K562 (cell line): ENCODE data around the gene C4orf51. TPM values are rescaled to one million over a fixed set of nuclear protein-coding genes. Genes with fewer than 3 reads are reported as not detected.

ENCODE experiments used
- ATAC-seq: fragments of 200-7000 bp; cut with Tn5 transposase; 3 replicates; pipeline ENCODE4 v1.9.1; 2020; ENCODE audit warnings: moderate library complexity
- BruUV-seq: library from RNA; stranded (reverse); fragments of 400-500 nt; replicated peaks from 2 replicates; lab custom pipeline; 2021; lab: Mats Ljungman, UMichigan
- CTCF ChIA-PET: fragments of 300-600 bp; formaldehyde crosslinking; extraction: SDS; loops from one replicate; lab custom pipeline; 2021; ENCODE audit warnings: low intra/inter-chr PET ratio; lab: Yijun Ruan, JAX
- POLR2A ChIA-PET: fragments of 300-600, 350-650 bp; sonication (Branson Sonifier 250); formaldehyde crosslinking; extraction: SDS; loops from one replicate; lab custom pipeline; 2021; ENCODE audit warnings: antibody characterized with exemption, inconsistent platforms; lab: Yijun Ruan, JAX
- DNase-seq, 4 experiments: peaks; one replicate each; pipeline versions ENCODE4 v3.0.0 to v3.0.0-alpha.2; 2011 to 2018; ENCODE audit warnings: low spot score in 3 of 4, mixed read lengths in 3 of 4; ENCODE audit errors: extremely low read depth in 1 of 4
- FAIRE-seq: peaks from 2 replicates; lab custom pipeline; 2011; peaks lifted over from hg19 to GRCh38; lab: Jason Lieb, UNC
- H2AFZ ChIP-seq: 2 replicates; pipeline ENCODE4 v1.6.0; 2011; ENCODE audit warnings: low read depth, low read length, control low read depth, inconsistent platforms
- H3K27ac ChIP-seq: fragments of 200-600 bp; 3 replicates; pipeline ENCODE4 v1.8.0; 2011; ENCODE audit warnings: low read depth, mild to moderate bottlenecking, control low read depth, inconsistent platforms, low read length, moderate library complexity, mixed read lengths; ENCODE audit errors: extremely low read depth
- H3K27me3 ChIP-seq, 2 experiments: fragments of 300-600 bp in 1 of 2; 2 replicates in 1 of 2; 3 replicates in 1 of 2; pipeline versions ENCODE4 v1.6.0 to v1.8.0; 2011; ENCODE audit warnings: inconsistent platforms in 2 of 2, low read length in 2 of 2, mild to moderate bottlenecking in 1 of 2, mixed read lengths in 1 of 2, moderate library complexity in 1 of 2; ENCODE audit not compliant: control insufficient read depth in 2 of 2, insufficient read depth in 2 of 2
- H3K36me3 ChIP-seq: fragments of 300-600 bp; 3 replicates; pipeline ENCODE4 v1.8.0; 2011; ENCODE audit warnings: mild to moderate bottlenecking, low read length, inconsistent platforms; ENCODE audit not compliant: control insufficient read depth, insufficient read depth
- H3K4me1 ChIP-seq, 2 experiments: fragments of 200-600 bp in 1 of 2; replicated peaks in 1 of 2; 2 replicates in 1 of 2; 3 replicates in 1 of 2; pipeline versions ENCODE4 v1.5.1 to v1.8.0; 2011; ENCODE audit warnings: inconsistent platforms in 2 of 2, low read length in 2 of 2, mild to moderate bottlenecking in 1 of 2, mixed read lengths in 1 of 2, moderate library complexity in 1 of 2; ENCODE audit not compliant: control insufficient read depth in 2 of 2, insufficient read depth in 2 of 2
- H3K4me2 ChIP-seq: 2 replicates; pipeline ENCODE4 v1.6.1; 2011; ENCODE audit warnings: low read length, control low read depth, inconsistent platforms, mixed read lengths; ENCODE audit not compliant: insufficient read depth
- H3K4me3 ChIP-seq: fragments of 200-600 bp; sonication (generic), shearing (Covaris generic); 2 replicates; pipeline ENCODE4 v1.5.1; 2016; ENCODE audit warnings: control low read depth, inconsistent platforms
- H3K79me2 ChIP-seq: fragments of 200-600 bp; 3 replicates; pipeline ENCODE4 v1.8.0; 2011; ENCODE audit warnings: low read length, inconsistent platforms; ENCODE audit not compliant: control insufficient read depth, insufficient read depth
- H3K9ac ChIP-seq, 2 experiments: 2 replicates each; pipeline versions ENCODE4 v1.6.0 to v1.6.1; 2011; ENCODE audit warnings: low read depth in 2 of 2, low read length in 2 of 2, control low read depth in 1 of 2, inconsistent platforms in 1 of 2, mild to moderate bottlenecking in 1 of 2, mixed read lengths in 1 of 2; ENCODE audit not compliant: insufficient read depth in 1 of 2
- H3K9me1 ChIP-seq: one replicate; pipeline ENCODE4 v1.6.0; 2011; ENCODE audit warnings: inconsistent platforms, mild to moderate bottlenecking, low read length, moderate library complexity; ENCODE audit not compliant: control insufficient read depth, insufficient read depth
- H3K9me3 ChIP-seq: replicated peaks from 2 replicates; pipeline ENCODE4 v1.5.1; 2011; ENCODE audit warnings: low read depth, low read length, inconsistent platforms; ENCODE audit not compliant: control insufficient read depth, insufficient read depth
- H4K20me1 ChIP-seq: replicated peaks from 2 replicates; pipeline ENCODE4 v1.6.1; 2011; ENCODE audit warnings: low read length, inconsistent platforms, mixed read lengths; ENCODE audit not compliant: control insufficient read depth, insufficient read depth
- ARID3B ChIP-seq: fragments of 250-450 bp; sonication (Bioruptor Pico); IDR thresholded peaks from 2 replicates; pipeline ENCODE4 v1.4.0; 2020; ENCODE audit warnings: borderline replicate concordance
- BCL6 ChIP-seq: fragments of 250-450 bp; sonication (Bioruptor Pico); IDR thresholded peaks from 2 replicates; pipeline ENCODE4 v1.4.0; 2020
- CREM ChIP-seq: IDR thresholded peaks from 2 replicates; pipeline ENCODE4 v1.6.1; 2014; ENCODE audit warnings: antibody characterized with exemption, low read depth
- ETS1 ChIP-seq: conservative IDR thresholded peaks from 2 replicates; pipeline ENCODE4 v1.6.1; 2011; ENCODE audit warnings: low read depth, mild to moderate bottlenecking, low read length; ENCODE audit not compliant: control insufficient read depth
- GTF2F1 ChIP-seq: IDR thresholded peaks from 2 replicates; pipeline ENCODE4 v1.6.1; 2011; ENCODE audit warnings: low read depth, low read length, improper control_type of control experiment
- HOMEZ ChIP-seq: fragments of 250-450 bp; sonication (Bioruptor Pico); IDR thresholded peaks from 2 replicates; pipeline ENCODE4 v1.4.0; 2020; ENCODE audit warnings: mild to moderate bottlenecking, moderate library complexity
- NFRKB ChIP-seq: fragments of 450-650 bp; IDR thresholded peaks from 2 replicates; pipeline ENCODE4 v1.6.1; 2016; ENCODE audit warnings: low read depth
- PRMT5 ChIP-seq: sonication (generic); formaldehyde crosslinking; IDR thresholded peaks from 2 replicates; pipeline ENCODE4 v1.5.0; 2020; ENCODE audit warnings: missing genetic modification reagents
- RNF219 ChIP-seq: fragments of 250-450 bp; sonication (Bioruptor Pico); IDR thresholded peaks from 2 replicates; pipeline ENCODE4 v1.5.0; 2022; ENCODE audit warnings: mild to moderate bottlenecking
- STAT5A ChIP-seq: IDR thresholded peaks from 2 replicates; pipeline ENCODE4 v1.6.1; 2012; ENCODE audit warnings: low read length, inconsistent platforms, borderline replicate concordance
- TBP ChIP-seq: optimal IDR thresholded peaks from 2 replicates; pipeline ENCODE3; 2011; ENCODE audit warnings: low read depth, low read length, improper control_type of control experiment
- ZBED1 ChIP-seq: IDR thresholded peaks from 2 replicates; pipeline ENCODE4 v1.6.1; 2014
- ZNF740 ChIP-seq, 3 experiments: fragments of 200-800 bp in 1 of 3; sonication (Bioruptor generic) in 1 of 3; sonication (generic) in 1 of 3; formaldehyde crosslinking in 1 of 3; IDR thresholded peaks; 2 replicates each; pipeline versions ENCODE4 v1.6.1 to v1.8.0; 2016 to 2022; ENCODE audit warnings: mild to moderate bottlenecking in 2 of 3, missing compliant biosample characterization in 2 of 3, missing genetic modification characterization in 2 of 3, missing genetic modification reagents in 1 of 3
- WGBS: fragments of 100-300 bp; shearing (Covaris generic); methylation state at CpG from one replicate; pipeline ENCODE4 v1.1.6; 2016; ENCODE audit warnings: low coverage, mixed read lengths; ENCODE audit not compliant: insufficient coverage; ENCODE audit errors: missing lambda C conversion rate; 5-methylcytosine and 5-hydroxymethylcytosine counted together
- in situ Hi-C: fragments of 300-500 bp; cut with MboI; formaldehyde crosslinking; loops from 4 replicates; pipeline ENCODE4 v1.15.0; 2018; ENCODE audit warnings: inconsistent platforms, mixed read lengths
- intact Hi-C: fragments of 100-400 bp; cut with micrococcal nuclease; formaldehyde crosslinking; loops from 2 replicates; pipeline ENCODE4 v1.14.2; 2022
- polyA plus RNA-seq, 8 experiments: library from polyadenylated mRNA; depleted of rRNA in 4 of 8; stranded (reverse) in 5 of 8; unstranded in 3 of 8; fragments of >200 nt; fragmentation: Nextera tagmentation in 2 of 8; fragmentation: Illumina TruSeq in 1 of 8; extraction: Ambion mirVana in 2 of 8; extraction: Trizol in 1 of 8; gene quantifications; 2 replicates each; pipeline versions ENCODE4 v1.2.1 to v1.2.3, GENCODE V29; 2011 to 2014; ENCODE audit warnings: inconsistent platforms in 1 of 8, missing spikeins in 1 of 8
- total RNA-seq, 7 experiments: library from RNA; depleted of rRNA in 6 of 7; stranded (reverse); fragments of >200 nt in 6 of 7; fragmentation: Illumina TruSeq in 2 of 7; extraction: Trizol in 2 of 7; gene quantifications; 2 replicates each; pipeline versions ENCODE4 v1.2.1 to v1.2.3, GENCODE V29; 2011 to 2021; ENCODE audit warnings: low replicate concordance in 1 of 7

The C4orf51 gene
- total and polyA plus RNA-seq, 9 of the 15 experiments (the other 6 are each of a cell fraction or from before 2014, with no cell fraction given), result not detected

- Histone ChIP-seq H3K27ac (no peak overlapping the region), H3K79me2 (no peaks in the 10 kb centered on the region), H3K4me3 (no peak overlapping the region), H3K27me3 (no peaks in the 10 kb centered on the region), H2AFZ (no peak overlapping the region), H3K4me1 (no peaks in the 10 kb centered on the region), H3K9me3 (no peaks in the 10 kb centered on the region), H3K4me2 (no peak overlapping the region), H3K9ac (no peak overlapping the region), H3K36me3 (no peaks in the 10 kb centered on the region), H3K9me1 (no peaks in the 10 kb centered on the region), H4K20me1 (no peaks in the 10 kb centered on the region)
- FAIRE-seq (no peak), ATAC-seq (no peak), DNase-seq (no peak)
- CTCF ChIA-PET, result no interaction called here
- POLR2A ChIA-PET, result interaction anchor here (0.6 kb wide), 1 partner anchor 528 kb away, joined by 4 read pairs; no protein-coding TSS in a partner anchor
- in situ Hi-C loops (no loop called here), intact Hi-C loops (no loop called here)
- BruUV-seq, result no TSS peak
- WGBS, result 0% methylated on average over 4 of the region's 4 CpGs
- TF ChIP-seq GTF2F1 (no peak), HOMEZ (CRISPR knock-in tag) (no peak), NFRKB (no peak), BCL6 (CRISPR knock-in tag) (no peak), ARID3B (CRISPR knock-in tag) (no peak), ETS1 (no peak), PRMT5 (CRISPR knock-in tag) (no peak), STAT5A (no peak), TBP (no peak), CREM (no peak), RNF219 (no peak), ZBED1 (no peak), ZNF740 (CRISPR knock-in tag; IDR thresholded peaks at IDR 0.05) (no peak), ZNF740 (tag; IDR thresholded peaks at IDR 0.05) (no peak)
Observed at GRCh38 chr4:145703850-145704497, 24.0 kb downstream of the C4orf51 start.
